Measurements from ENCODE around the gene GABRB3. TPM values are rescaled to one million over a fixed set of nuclear protein-coding genes. Genes with fewer than 3 reads are reported as not detected.

Gene GABRB3
- total RNA-seq, 4 donors from 2014 or later = 1.2 to 3.9 (median 2.1) TPM; not detected in 1

DNA sequence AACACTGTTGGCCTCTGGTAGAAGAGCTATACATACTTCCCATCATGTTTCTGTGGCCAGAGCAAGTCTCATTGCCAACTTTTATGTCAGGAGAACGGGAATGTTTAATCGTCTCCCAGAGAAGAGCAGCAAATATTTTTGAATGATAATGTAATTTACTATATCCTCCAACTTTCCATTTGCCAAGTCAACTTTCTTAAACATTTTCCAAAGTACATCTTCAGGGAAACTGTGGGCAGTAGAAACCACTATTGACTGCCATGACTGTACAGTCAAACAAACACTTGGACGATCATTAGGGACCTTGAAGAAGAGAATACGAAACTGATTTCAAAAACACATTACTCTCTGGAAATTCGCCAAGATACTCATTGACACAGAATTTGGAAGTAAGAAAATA lies 201.5 kb downstream of the GABRB3 start:
- Histone ChIP-seq H3K4me3 (no peak overlapping the region), H3K27me3 (no peaks in the 10 kb centered on the region), H3K9me3 (no peaks in the 10 kb centered on the region), H3K27ac (no peak overlapping the region), H3K4me1 (no peaks in the 10 kb centered on the region), H3K36me3 (no peaks in the 10 kb centered on the region)
- TF ChIP-seq POLR2A (IDR thresholded peaks at IDR 0.05) (no peak), EP300 (IDR thresholded peaks at IDR 0.05) (no peak), CTCF (IDR thresholded peaks at IDR 0.05) (no peak)
- 52 to 66% methylated on average over 5 of the region's 5 CpGs for WGBS, 2 donors
- no peak for DNase-seq (ENCODE audit: low spot score in 2 of 2)

GRCh38 chr15:26565542-26565941 lies 207.3 kb downstream of the GABRB3 start:
- H3K9me3 ChIP-seq = no peaks in the 10 kb centered on the region
- 94% methylated on average over 6 of the region's 6 CpGs for WGBS, 2 donors
- H3K4me1 ChIP-seq = no peaks in the 10 kb centered on the region
- no peak overlapping the region for H3K27ac ChIP-seq
- no peaks in the 10 kb centered on the region for H3K36me3 ChIP-seq
- no peak for DNase-seq (ENCODE audit: low spot score in 2 of 2)
- TF ChIP-seq CTCF (IDR thresholded peaks at IDR 0.05) (no peak), POLR2A (IDR thresholded peaks at IDR 0.05) (no peak), EP300 (IDR thresholded peaks at IDR 0.05) (no peak)
- H3K27me3 ChIP-seq = no peaks in the 10 kb centered on the region
- H3K4me3 ChIP-seq = no peak overlapping the region

DNA sequence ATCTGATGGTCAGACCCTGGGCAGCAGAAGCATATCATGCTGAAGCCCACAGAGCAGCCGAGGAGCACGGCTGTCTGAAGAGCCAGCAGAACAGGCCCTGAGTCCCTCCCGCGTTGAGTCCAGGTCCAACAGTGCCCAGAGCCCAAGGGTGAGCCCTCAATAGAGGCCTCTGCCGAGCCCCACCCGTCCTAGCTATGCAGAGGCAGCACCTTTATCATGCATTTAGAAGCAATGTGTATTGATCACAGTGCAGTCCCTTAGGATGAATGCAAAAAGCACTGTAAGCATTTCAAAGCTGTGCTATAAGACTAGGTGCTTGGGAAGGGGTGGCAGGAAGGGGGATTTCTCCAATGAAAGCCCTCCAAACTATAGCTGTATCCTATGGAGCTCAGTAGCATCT lies 208.5 kb downstream of the GABRB3 start:
- H3K4me3 ChIP-seq = no peak overlapping the region
- H3K27me3 ChIP-seq = peaks cover 0 to 2% of the 10 kb centered on the region in 2 donors
- 87 to 91% methylated on average over 5 to 6 of the region's 6 CpGs for WGBS, 2 donors
- H3K9me3 ChIP-seq = no peaks in the 10 kb centered on the region
- DNase-seq (ENCODE audit: low spot score in 2 of 2) = no peak
- H3K36me3 ChIP-seq = no peaks in the 10 kb centered on the region
- H3K4me1 ChIP-seq = no peaks in the 10 kb centered on the region
- no peak overlapping the region for H3K27ac ChIP-seq
- TF ChIP-seq EP300 (IDR thresholded peaks at IDR 0.05) = no peak
- TF ChIP-seq POLR2A (IDR thresholded peaks at IDR 0.05) = no peak
- no peak for TF ChIP-seq CTCF (IDR thresholded peaks at IDR 0.05)

- Histone ChIP-seq H3K36me3 (no peaks in the 10 kb centered on the region), H3K4me3 (no peak overlapping the region), H3K4me1 (no peaks in the 10 kb centered on the region), H3K27ac (no peak overlapping the region), H3K27me3 (peaks cover 0 to 2% of the 10 kb centered on the region in 2 donors), H3K9me3 (no peaks in the 10 kb centered on the region)
- WGBS, 2 donors = 91 to 93% methylated on average over 2 of the region's 2 CpGs
- DNase-seq (ENCODE audit: low spot score in 2 of 2) = no peak
- TF ChIP-seq EP300 (IDR thresholded peaks at IDR 0.05) = no peak
- TF ChIP-seq POLR2A (IDR thresholded peaks at IDR 0.05) = no peak
- no peak for TF ChIP-seq CTCF (IDR thresholded peaks at IDR 0.05)
Observed at GRCh38 chr15:26562336-26562735, 210.5 kb downstream of the GABRB3 start.

DNA sequence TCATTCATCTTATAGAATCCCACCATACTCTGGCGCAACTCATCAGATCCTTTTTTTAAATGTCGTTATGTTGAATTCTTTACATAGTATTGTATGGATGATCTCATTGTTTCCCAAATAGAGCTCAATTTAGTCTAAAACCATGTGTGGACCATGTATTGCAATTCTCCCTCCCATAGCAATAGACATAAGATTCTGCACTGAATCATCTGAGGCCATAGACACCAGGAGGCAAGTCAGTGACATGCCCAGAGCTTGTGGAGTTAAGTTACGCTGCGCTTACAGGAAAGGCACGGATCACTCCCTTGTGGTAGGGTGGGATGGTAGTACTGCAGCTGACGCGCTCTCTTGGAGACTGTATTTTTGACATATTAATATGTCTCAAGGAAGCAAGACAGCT lies 211.0 kb downstream of the GABRB3 start:
- H3K36me3 ChIP-seq = no peaks in the 10 kb centered on the region
- no peak for DNase-seq (ENCODE audit: low spot score in 2 of 2)
- H3K27ac ChIP-seq = no peak overlapping the region
- no peak overlapping the region for H3K4me3 ChIP-seq
- 71 to 74% methylated on average over 7 of the region's 7 CpGs for WGBS, 2 donors
- H3K27me3 ChIP-seq = peaks cover 0 to 2% of the 10 kb centered on the region in 2 donors
- no peak for TF ChIP-seq POLR2A (IDR thresholded peaks at IDR 0.05)
- TF ChIP-seq EP300 (IDR thresholded peaks at IDR 0.05) = no peak
- no peak for TF ChIP-seq CTCF (IDR thresholded peaks at IDR 0.05)
- H3K4me1 ChIP-seq = no peaks in the 10 kb centered on the region
- no peaks in the 10 kb centered on the region for H3K9me3 ChIP-seq

Data from tibial nerve (tissue), 4 donors.